HepG2 (cell line): Measurements from ENCODE around the gene DPM2. TPM values are rescaled to one million over a fixed set of nuclear protein-coding genes. Genes with fewer than 3 reads are reported as not detected.

Source experiments
- AKNA ChIP-seq: sonication (generic); formaldehyde crosslinking; IDR thresholded peaks from 2 replicates; pipeline ENCODE4 v1.4.0; 2020; ENCODE audit warnings: missing genetic modification reagents, borderline replicate concordance
- ARHGAP35 ChIP-seq: sonication (generic); formaldehyde crosslinking; IDR thresholded peaks from 2 replicates; pipeline ENCODE4 v1.9.0; 2022; ENCODE audit warnings: mild to moderate bottlenecking, inconsistent platforms, moderate library complexity, missing genetic modification reagents, borderline replicate concordance
- ARNT2 ChIP-seq: sonication (generic); formaldehyde crosslinking; IDR thresholded peaks from 2 replicates; pipeline ENCODE4 v1.8.0; 2022; ENCODE audit warnings: mild to moderate bottlenecking, low read depth, missing genetic modification reagents, moderate library complexity
- ASH2L ChIP-seq: fragments of 300-600, 200-600 bp; sonication (generic); IDR thresholded peaks from 2 replicates; pipeline ENCODE4 v1.7.0; 2017; ENCODE audit warnings: low read depth, mild to moderate bottlenecking, moderate library complexity, mixed read lengths, low read length; ENCODE audit not compliant: insufficient read length
- DMTF1 ChIP-seq: sonication (generic); formaldehyde crosslinking; IDR thresholded peaks from 2 replicates; pipeline ENCODE4 v1.4.0; 2020; ENCODE audit warnings: mild to moderate bottlenecking, missing genetic modification reagents
- FOXJ3 ChIP-seq: sonication (generic); formaldehyde crosslinking; IDR thresholded peaks from 2 replicates; pipeline ENCODE4 v1.4.0; 2020; ENCODE audit warnings: missing genetic modification reagents, mild to moderate bottlenecking, borderline replicate concordance
- HNF4A ChIP-seq: sonication (generic); formaldehyde crosslinking; IDR thresholded peaks from 2 replicates; pipeline ENCODE4 v1.4.0; 2020; ENCODE audit warnings: missing genetic modification reagents
- KAT2B ChIP-seq: fragments of 150-350 bp; IDR thresholded peaks from 2 replicates; pipeline ENCODE4 v1.6.1; 2014; ENCODE audit warnings: low read depth, low read length, borderline replicate concordance
- RBFOX2 ChIP-seq: fragments of 200-400 bp; formaldehyde crosslinking; IDR thresholded peaks from 2 replicates; pipeline ENCODE4 v1.6.1; 2017; ENCODE audit warnings: low read depth, mild to moderate bottlenecking, low read length
- SAP130 ChIP-seq: IDR thresholded peaks from 2 replicates; pipeline ENCODE4 v1.6.1; 2016; ENCODE audit warnings: low read depth
- SNRNP70 ChIP-seq: fragments of 200-400 bp; formaldehyde crosslinking; IDR thresholded peaks from 2 replicates; pipeline ENCODE4 v1.6.1; 2017; ENCODE audit warnings: mild to moderate bottlenecking, low read depth, low read length, moderate library complexity
- TBX2 ChIP-seq: sonication (generic); formaldehyde crosslinking; IDR thresholded peaks from 2 replicates; pipeline ENCODE4 v1.5.0; 2020; ENCODE audit warnings: missing genetic modification reagents, mild to moderate bottlenecking, borderline replicate concordance
- ZNF263 ChIP-seq: sonication (generic); formaldehyde crosslinking; IDR thresholded peaks from 2 replicates; pipeline ENCODE4 v1.4.0; 2020; ENCODE audit warnings: missing genetic modification reagents
- ZNF326 ChIP-seq: sonication (generic); formaldehyde crosslinking; IDR thresholded peaks from 2 replicates; pipeline ENCODE4 v1.4.0; 2020; ENCODE audit warnings: missing genetic modification reagents, borderline replicate concordance
- ZNF598 ChIP-seq: sonication (generic); formaldehyde crosslinking; IDR thresholded peaks from 2 replicates; pipeline ENCODE4 v1.5.1; 2020; ENCODE audit warnings: mild to moderate bottlenecking, missing genetic modification reagents, borderline replicate concordance
- ZNF749 ChIP-seq: sonication (generic); formaldehyde crosslinking; IDR thresholded peaks from 2 replicates; pipeline ENCODE4 v1.8.0; 2022; ENCODE audit warnings: mild to moderate bottlenecking, missing genetic modification reagents, moderate library complexity, borderline replicate concordance
- ZNF891 ChIP-seq: sonication (generic); formaldehyde crosslinking; IDR thresholded peaks from 2 replicates; pipeline ENCODE4 v1.5.0; 2020; ENCODE audit warnings: mild to moderate bottlenecking, missing genetic modification reagents
- ZSCAN25 ChIP-seq: sonication (generic); formaldehyde crosslinking; IDR thresholded peaks from 2 replicates; pipeline ENCODE4 v1.8.0; 2022; ENCODE audit warnings: mild to moderate bottlenecking, missing genetic modification reagents
- polyA plus RNA-seq, 8 experiments: library from polyadenylated mRNA; depleted of rRNA in 3 of 8; stranded (reverse) in 7 of 8; unstranded in 1 of 8; fragments of >200 nt; fragmentation: Illumina TruSeq in 4 of 8; extraction: Trizol in 4 of 8; gene quantifications; 2 replicates each; pipeline versions ENCODE4 v1.2.1 to v1.2.3, GENCODE V29; 2011 to 2016; ENCODE audit warnings: low read depth in 4 of 8, missing spikeins in 1 of 8, mixed read lengths in 1 of 8; ENCODE audit not compliant: insufficient read depth in 1 of 8
- total RNA-seq, 5 experiments: library from RNA; depleted of rRNA; stranded (reverse); fragments of >200 nt; fragmentation: Illumina TruSeq; extraction: Trizol; gene quantifications; 2 replicates each; pipeline ENCODE4 v1.2.3, GENCODE V29; 2016; ENCODE audit warnings: low read depth in 1 of 5
- TF ChIP-seq, protein P1 (sequence below): sonication (generic); formaldehyde crosslinking; IDR thresholded peaks from 2 replicates; pipeline ENCODE4 v1.4.0; 2020; ENCODE audit warnings: missing genetic modification reagents

Gene DPM2
- total and polyA plus RNA-seq, 2 of the 13 experiments (the other 11 are each of a cell fraction or from before 2014, with no cell fraction given), result 24.8 to 35.3 TPM

DNA sequence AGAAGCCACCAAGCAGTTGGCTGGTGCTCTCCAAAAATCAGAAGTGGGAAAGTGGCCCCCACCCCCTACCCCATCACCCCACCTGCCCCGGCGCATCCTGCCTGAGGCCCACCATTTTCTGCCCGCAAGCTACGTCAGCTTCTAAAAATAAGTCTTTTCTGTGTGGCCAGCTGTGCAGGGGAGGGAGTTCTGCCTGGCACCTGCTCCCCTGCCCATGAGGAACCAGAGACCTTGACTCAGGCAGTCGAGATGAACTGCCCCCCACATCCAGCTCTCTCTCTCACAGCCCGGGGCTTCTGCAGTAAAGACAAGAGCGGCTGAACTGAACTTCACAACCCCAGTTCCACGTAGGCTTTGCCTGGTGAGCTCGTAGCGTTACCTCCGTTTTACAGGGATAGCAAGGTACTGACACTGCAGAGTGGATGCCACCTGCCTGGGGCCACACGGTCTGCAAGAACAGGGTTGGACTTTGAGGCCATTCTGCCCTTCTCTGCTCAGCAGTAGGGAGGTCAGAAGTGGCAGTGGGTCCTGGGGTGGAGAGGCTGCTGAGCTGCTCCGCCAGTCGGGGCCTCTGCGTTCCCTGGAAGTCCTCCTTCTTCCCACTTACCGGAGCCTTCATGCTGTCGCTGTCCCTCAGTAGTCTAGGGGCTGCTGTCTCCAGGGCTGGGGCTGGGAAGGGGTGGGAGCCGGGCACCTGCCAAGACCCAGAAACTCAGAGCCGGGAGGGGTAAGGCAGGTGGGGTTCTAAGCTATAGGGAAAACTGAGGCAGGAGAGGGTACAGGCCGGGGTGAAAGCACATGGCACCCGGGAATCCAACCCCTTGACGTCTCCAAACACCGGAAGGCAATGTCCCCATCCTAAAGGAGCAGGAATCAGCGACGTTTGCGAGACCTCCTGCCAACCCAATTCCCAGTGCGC lies 21.6 kb downstream of the DPM2 start (continued):
- TF ChIP-seq AKNA (CRISPR knock-in tag), result no peak
- no peak for TF ChIP-seq ZNF749
- no peak for TF ChIP-seq DMTF1 (CRISPR knock-in tag)
- no peak for TF ChIP-seq KAT2B
- TF ChIP-seq ZNF326 (CRISPR knock-in tag), result no peak
- no peak for TF ChIP-seq ARNT2 (CRISPR knock-in tag)
- no peak; the same call in 1 of the 2 replicates for TF ChIP-seq ARHGAP35 (CRISPR knock-in tag)
- TF ChIP-seq TBX2 (CRISPR knock-in tag), result 0 out of 2 replicates have a peak, but pooled peaks have one; percentile 19
- peak; percentile 14; the same call in 1 of the 2 replicates for TF ChIP-seq SAP130 (CRISPR knock-in tag)
- peak; percentile 54 for TF ChIP-seq HNF4A (CRISPR knock-in tag)
- peak; percentile 57; the same call in 1 of the 2 replicates for TF ChIP-seq ZNF598
- peak; percentile 84 for TF ChIP-seq ZNF891 (CRISPR knock-in tag)
- no peak for TF ChIP-seq RBFOX2
- TF ChIP-seq FOXJ3, result 0 out of 2 replicates have a peak, but pooled peaks have one; percentile 13
- TF ChIP-seq, protein P1, sequence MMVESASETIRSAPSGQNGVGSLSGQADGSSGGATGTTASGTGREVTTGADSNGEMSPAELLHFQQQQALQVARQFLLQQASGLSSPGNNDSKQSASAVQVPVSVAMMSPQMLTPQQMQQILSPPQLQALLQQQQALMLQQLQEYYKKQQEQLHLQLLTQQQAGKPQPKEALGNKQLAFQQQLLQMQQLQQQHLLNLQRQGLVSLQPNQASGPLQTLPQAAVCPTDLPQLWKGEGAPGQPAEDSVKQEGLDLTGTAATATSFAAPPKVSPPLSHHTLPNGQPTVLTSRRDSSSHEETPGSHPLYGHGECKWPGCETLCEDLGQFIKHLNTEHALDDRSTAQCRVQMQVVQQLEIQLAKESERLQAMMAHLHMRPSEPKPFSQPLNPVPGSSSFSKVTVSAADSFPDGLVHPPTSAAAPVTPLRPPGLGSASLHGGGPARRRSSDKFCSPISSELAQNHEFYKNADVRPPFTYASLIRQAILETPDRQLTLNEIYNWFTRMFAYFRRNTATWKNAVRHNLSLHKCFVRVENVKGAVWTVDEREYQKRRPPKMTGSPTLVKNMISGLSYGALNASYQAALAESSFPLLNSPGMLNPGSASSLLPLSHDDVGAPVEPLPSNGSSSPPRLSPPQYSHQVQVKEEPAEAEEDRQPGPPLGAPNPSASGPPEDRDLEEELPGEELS, result no peak
- TF ChIP-seq ZSCAN25 (CRISPR knock-in tag), result no peak; the same call in 1 of the 2 replicates
- no peak for TF ChIP-seq SNRNP70
- TF ChIP-seq ASH2L, result peak; percentile 13
- peak; percentile 23; the same call in 1 of the 2 replicates for TF ChIP-seq ZNF263
